GM12874 (cell line): ENCODE results near the gene PEAR1.

Experiments
- CTCF ChIP-seq: IDR thresholded peaks from 2 replicates; pipeline ENCODE4 v1.5.1; 2011; ENCODE audit warnings: low read depth, mild to moderate bottlenecking, control low read depth, low read length, moderate library complexity; ENCODE audit not compliant: insufficient read depth

The PEAR1 gene

GRCh38 chr1:156904187-156904959, 10.9 kb downstream of the PEAR1 start:
- no peak for TF ChIP-seq CTCF

GRCh38 chr1:156905176-156905575, 11.7 kb downstream of the PEAR1 start:
- no peak for TF ChIP-seq CTCF

GRCh38 chr1:156905651-156906050, 12.1 kb downstream of the PEAR1 start:
- TF ChIP-seq CTCF: no peak

GRCh38 chr1:156906206-156906906, 12.8 kb downstream of the PEAR1 start:
- no peak for TF ChIP-seq CTCF

GRCh38 chr1:156908541-156908940, 15.0 kb downstream of the PEAR1 start:
- TF ChIP-seq CTCF: no peak

GRCh38 chr1:156908955-156909354, 15.4 kb downstream of the PEAR1 start:
- TF ChIP-seq CTCF: no peak

GRCh38 chr1:156909671-156910070, 16.2 kb downstream of the PEAR1 start:
- no peak for TF ChIP-seq CTCF
